Breast epithelium (tissue), 4 donors: Measurements from ENCODE around the gene PGBD5. TPM values are rescaled to one million over a fixed set of nuclear protein-coding genes. Genes with fewer than 3 reads are reported as not detected.

Experiments
- DNase-seq, 2 donors: peaks; one replicate each; pipeline ENCODE4 v3.0.0-alpha.2; 2019; ENCODE audit warnings: low spot score in 2 of 2
- H3K27ac ChIP-seq, 2 donors: fragments of 200-600 bp; sonication (generic) in 1 of 2; one replicate each; pipeline ENCODE4 v1.5.1; 2016 to 2019; ENCODE audit warnings: mild to moderate bottlenecking in 1 of 2
- H3K27me3 ChIP-seq, 2 donors: fragments of 200-600 bp; sonication (generic) in 1 of 2; one replicate each; pipeline versions ENCODE4 v1.5.1 to v1.6.0; 2017 to 2019; ENCODE audit warnings: control low read depth in 1 of 2, mild to moderate bottlenecking in 1 of 2
- H3K36me3 ChIP-seq: fragments of 200-600 bp; one replicate; pipeline ENCODE4 v1.5.1; 2019
- H3K4me1 ChIP-seq, 2 donors: fragments of 200-600 bp; sonication (generic); one replicate each; pipeline ENCODE4 v1.5.1; 2016 to 2019; ENCODE audit warnings: control low read depth in 1 of 2
- H3K4me3 ChIP-seq, 3 donors: fragments of 200-600 bp; sonication (generic); 1 replicate in 2 of 3; 2 replicates in 1 of 3; pipeline ENCODE4 v1.5.1; 2016 to 2019; ENCODE audit warnings: mild to moderate bottlenecking in 3 of 3, moderate library complexity in 2 of 3
- H3K9me3 ChIP-seq, 2 donors: fragments of 200-600 bp; sonication (generic) in 1 of 2; one replicate each; pipeline ENCODE4 v1.5.1; 2016 to 2019; ENCODE audit warnings: control low read depth in 1 of 2
- CTCF ChIP-seq, 3 donors: fragments of 450-650 bp; IDR thresholded peaks; one replicate each; pipeline ENCODE4 v1.5.1; 2016 to 2017; ENCODE audit warnings: antibody characterized with exemption in 3 of 3, mild to moderate bottlenecking in 3 of 3, moderate library complexity in 3 of 3
- POLR2A ChIP-seq: fragments of 450-650 bp; IDR thresholded peaks from one replicate; pipeline ENCODE4 v1.6.1; 2016; ENCODE audit warnings: antibody characterized with exemption, mild to moderate bottlenecking, moderate library complexity
- POLR2AphosphoS5 ChIP-seq, 3 donors: sonication (generic); formaldehyde crosslinking; IDR thresholded peaks; one replicate each; pipeline ENCODE4 v1.6.1; 2017; ENCODE audit warnings: antibody characterized with exemption in 3 of 3
- intact Hi-C: fragments of 100-400 bp; cut with DNase I; formaldehyde crosslinking; loops from one replicate; pipeline ENCODE4 v1.15.1; 2023; ENCODE audit warnings: low total_unique reads
- total RNA-seq, 3 donors: library from RNA; depleted of rRNA; stranded (reverse); fragments of >200 nt; gene quantifications; one replicate each; pipeline ENCODE4 v1.1.0, GENCODE V29; 2016

PGBD5 gene
- total RNA-seq, 3 donors from 2014 or later: 0.48 to 0.98 (median 0.59) TPM

- H3K4me1 ChIP-seq: no peaks in the 10 kb centered on the region
- no peak for TF ChIP-seq POLR2A
- no peak for TF ChIP-seq CTCF (IDR thresholded peaks at IDR 0.05)
- no peak for TF ChIP-seq POLR2AphosphoS5 (IDR thresholded peaks at IDR 0.05)
- no peaks in the 10 kb centered on the region for H3K27me3 ChIP-seq
- peak in 1 of 2 donors; percentile 20 for DNase-seq
- no peak overlapping the region for H3K4me3 ChIP-seq
- H3K9me3 ChIP-seq: no peaks in the 10 kb centered on the region
- H3K36me3 ChIP-seq: no peaks in the 10 kb centered on the region
- intact Hi-C loops: no loop called here
- H3K27ac ChIP-seq: no peak overlapping the region
Measured at GRCh38 chr1:230278871-230279582, 147.1 kb downstream of the PGBD5 start.

GRCh38 chr1:230278376-230278775 is 147.8 kb downstream of the PGBD5 start:
- H3K27ac ChIP-seq: no peak overlapping the region
- H3K4me3 ChIP-seq: no peak overlapping the region
- H3K36me3 ChIP-seq: no peaks in the 10 kb centered on the region
- peak in 1 of 2 donors; percentile 38 for DNase-seq
- H3K4me1 ChIP-seq: no peaks in the 10 kb centered on the region
- H3K27me3 ChIP-seq: no peaks in the 10 kb centered on the region
- TF ChIP-seq POLR2A: no peak
- no peak for TF ChIP-seq POLR2AphosphoS5 (IDR thresholded peaks at IDR 0.05)
- no peak for TF ChIP-seq CTCF (IDR thresholded peaks at IDR 0.05)
- intact Hi-C loops: no loop called here
- H3K9me3 ChIP-seq: no peaks in the 10 kb centered on the region

GRCh38 chr1:230277201-230278025 is 148.7 kb downstream of the PGBD5 start:
- Histone ChIP-seq H3K9me3 (no peaks in the 10 kb centered on the region), H3K4me3 (no peak overlapping the region), H3K4me1 (no peaks in the 10 kb centered on the region), H3K27ac (no peak overlapping the region), H3K27me3 (no peaks in the 10 kb centered on the region), H3K36me3 (no peaks in the 10 kb centered on the region)
- peak in 1 of 2 donors; percentile 35 for DNase-seq
- TF ChIP-seq POLR2AphosphoS5 (IDR thresholded peaks at IDR 0.05) (no peak), CTCF (IDR thresholded peaks at IDR 0.05) (no peak), POLR2A (no peak)
- intact Hi-C loops: no loop called here

- Histone ChIP-seq H3K9me3 (no peaks in the 10 kb centered on the region), H3K4me1 (no peaks in the 10 kb centered on the region), H3K36me3 (no peaks in the 10 kb centered on the region), H3K4me3 (no peak overlapping the region), H3K27ac (no peak overlapping the region), H3K27me3 (no peaks in the 10 kb centered on the region)
- TF ChIP-seq CTCF (IDR thresholded peaks at IDR 0.05) (no peak), POLR2AphosphoS5 (IDR thresholded peaks at IDR 0.05) (no peak), POLR2A (no peak)
- intact Hi-C loops: no loop called here
- DNase-seq: peak in 1 of 2 donors; percentile 19
Measured at GRCh38 chr1:230276401-230276800, 149.7 kb downstream of the PGBD5 start.

GRCh38 chr1:230274254-230274653 is 151.9 kb downstream of the PGBD5 start:
- no peak overlapping the region for H3K4me3 ChIP-seq
- no peaks in the 10 kb centered on the region for H3K9me3 ChIP-seq
- no peaks in the 10 kb centered on the region for H3K27me3 ChIP-seq
- peak overlapping the region in 1 of 2 donors; percentile 22 for H3K27ac ChIP-seq
- H3K36me3 ChIP-seq: no peaks in the 10 kb centered on the region
- intact Hi-C loops: loop anchor here (5.0 kb wide), 1 partner anchor 138 kb away; no protein-coding TSS in a partner anchor
- no peak for TF ChIP-seq POLR2AphosphoS5 (IDR thresholded peaks at IDR 0.05)
- TF ChIP-seq CTCF (IDR thresholded peaks at IDR 0.05): no peak
- no peak for TF ChIP-seq POLR2A
- H3K4me1 ChIP-seq: no peaks in the 10 kb centered on the region
- DNase-seq: peak in 1 of 2 donors; percentile 37
